Measurements from ENCODE around the gene CRYBA2. TPM values are rescaled to one million over a fixed set of nuclear protein-coding genes. Genes with fewer than 3 reads are reported as not detected.

Gene CRYBA2
- total RNA-seq, 1 donor from 2014 or later = not detected

DNA sequence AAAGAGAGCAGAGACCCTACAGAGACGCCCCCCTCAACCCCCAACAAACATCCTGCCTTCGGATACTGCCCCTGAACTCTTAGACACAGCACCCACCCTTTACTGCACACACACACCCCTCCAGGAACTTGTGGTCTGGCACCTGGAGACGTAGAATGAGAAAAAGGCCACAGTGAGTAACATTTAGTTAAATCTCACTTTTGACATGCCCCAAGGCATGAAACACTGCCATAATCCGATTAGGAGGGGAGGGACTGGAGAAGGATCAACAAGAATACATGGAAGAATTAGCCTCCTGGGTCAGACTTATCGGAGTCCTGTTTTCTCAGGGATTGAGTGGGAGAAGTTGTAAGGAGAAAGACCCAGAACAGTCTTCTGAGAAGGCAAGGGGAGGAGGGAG, 29.6 kb downstream of the CRYBA2 start:
- CTCF ChIA-PET = interaction anchor here (0.6 to 2.4 kb wide), 2 partner anchors 17 to 112 kb away, joined by 3 to 13 read pairs; no protein-coding TSS in a partner anchor

GRCh38 chr2:218962859-218963492, 30.2 kb downstream of the CRYBA2 start:
- H3K4me1 Mint-ChIP-seq = peaks cover 15% of the 10 kb centered on the region
- H3K4me3 Mint-ChIP-seq = no peak overlapping the region
- CTCF ChIA-PET = no interaction called here
- ATAC-seq (ENCODE audit: low read depth) (no peak), DNase-seq (peak; percentile 35)
- peaks cover 61% of the 10 kb centered on the region for H3K27me3 Mint-ChIP-seq
- intact Hi-C loops (cut with micrococcal nuclease) = loop anchor here (5.0 kb wide), 1 partner anchor 344 kb away; the partner anchor contains the start of gene PTPRN
- POLR2A ChIA-PET = no interaction called here
- TF ChIP-seq, protein P1, sequence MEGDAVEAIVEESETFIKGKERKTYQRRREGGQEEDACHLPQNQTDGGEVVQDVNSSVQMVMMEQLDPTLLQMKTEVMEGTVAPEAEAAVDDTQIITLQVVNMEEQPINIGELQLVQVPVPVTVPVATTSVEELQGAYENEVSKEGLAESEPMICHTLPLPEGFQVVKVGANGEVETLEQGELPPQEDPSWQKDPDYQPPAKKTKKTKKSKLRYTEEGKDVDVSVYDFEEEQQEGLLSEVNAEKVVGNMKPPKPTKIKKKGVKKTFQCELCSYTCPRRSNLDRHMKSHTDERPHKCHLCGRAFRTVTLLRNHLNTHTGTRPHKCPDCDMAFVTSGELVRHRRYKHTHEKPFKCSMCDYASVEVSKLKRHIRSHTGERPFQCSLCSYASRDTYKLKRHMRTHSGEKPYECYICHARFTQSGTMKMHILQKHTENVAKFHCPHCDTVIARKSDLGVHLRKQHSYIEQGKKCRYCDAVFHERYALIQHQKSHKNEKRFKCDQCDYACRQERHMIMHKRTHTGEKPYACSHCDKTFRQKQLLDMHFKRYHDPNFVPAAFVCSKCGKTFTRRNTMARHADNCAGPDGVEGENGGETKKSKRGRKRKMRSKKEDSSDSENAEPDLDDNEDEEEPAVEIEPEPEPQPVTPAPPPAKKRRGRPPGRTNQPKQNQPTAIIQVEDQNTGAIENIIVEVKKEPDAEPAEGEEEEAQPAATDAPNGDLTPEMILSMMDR (IDR thresholded peaks at IDR 0.05) = no peak
- no peak overlapping the region for H3K27ac Mint-ChIP-seq
- no peaks in the 10 kb centered on the region for H3K9me3 Mint-ChIP-seq
- no peaks in the 10 kb centered on the region for H3K36me3 Mint-ChIP-seq (ENCODE audit: low read depth)

More for the DNA sequence above, 29.6 kb downstream of the CRYBA2 start:
- no peak for ATAC-seq (ENCODE audit: low read depth)
- intact Hi-C loops (cut with micrococcal nuclease) = loop anchor here (5.0 kb wide), 1 partner anchor 344 kb away; the partner anchor contains the start of gene PTPRN
- H3K27me3 Mint-ChIP-seq = peaks cover 59% of the 10 kb centered on the region
- DNase-seq = no peak
- no peaks in the 10 kb centered on the region for H3K9me3 Mint-ChIP-seq
- no peak overlapping the region for H3K4me3 Mint-ChIP-seq
- POLR2A ChIA-PET = no interaction called here
- TF ChIP-seq, protein P1 (IDR thresholded peaks at IDR 0.05) = no peak
- H3K4me1 Mint-ChIP-seq = peaks cover 15% of the 10 kb centered on the region
- H3K27ac Mint-ChIP-seq = no peak overlapping the region
- H3K36me3 Mint-ChIP-seq (ENCODE audit: low read depth) = no peaks in the 10 kb centered on the region

GRCh38 chr2:218961651-218962570, 31.3 kb downstream of the CRYBA2 start:
- peaks cover 66% of the 10 kb centered on the region for H3K27me3 Mint-ChIP-seq
- H3K9me3 Mint-ChIP-seq = no peaks in the 10 kb centered on the region
- peaks cover 15% of the 10 kb centered on the region for H3K4me1 Mint-ChIP-seq
- intact Hi-C loops (cut with micrococcal nuclease) = loop anchor here (5.0 kb wide), 1 partner anchor 345 kb away; the partner anchor contains the start of gene PTPRN
- ChIA-PET POLR2A (interaction anchor here (0.8 kb wide), 1 partner anchor 8 kb away, joined by 3 read pairs; no protein-coding TSS in a partner anchor), CTCF (no interaction called here)
- no peak for ATAC-seq (ENCODE audit: low read depth)
- H3K4me3 Mint-ChIP-seq = no peak overlapping the region
- TF ChIP-seq, protein P1 (IDR thresholded peaks at IDR 0.05) = no peak
- H3K27ac Mint-ChIP-seq = no peak overlapping the region
- DNase-seq = no peak
- no peaks in the 10 kb centered on the region for H3K36me3 Mint-ChIP-seq (ENCODE audit: low read depth)

- no peak overlapping the region for H3K27ac Mint-ChIP-seq
Measured at GRCh38 chr2:218961229-218961628, 32.0 kb downstream of the CRYBA2 start.

More at GRCh38 chr2:218961229-218961628, 32.0 kb downstream of the CRYBA2 start:
- Mint-ChIP-seq H3K27me3 (peaks cover 61% of the 10 kb centered on the region), H3K9me3 (no peaks in the 10 kb centered on the region), H3K4me3 (peak overlapping the region; percentile 36), H3K4me1 (peaks cover 15% of the 10 kb centered on the region), H3K36me3 (ENCODE audit: low read depth) (no peaks in the 10 kb centered on the region)
- TF ChIP-seq, protein P1 (IDR thresholded peaks at IDR 0.05) = no peak
- ChIA-PET POLR2A (no interaction called here), CTCF (no interaction called here)
- no peak for ATAC-seq (ENCODE audit: low read depth)
- DNase-seq = no peak
- intact Hi-C loops (cut with micrococcal nuclease) = loop anchor here (5.0 kb wide), 1 partner anchor 346 kb away; the partner anchor contains the start of gene PTPRN
